K562 (cell line): ENCODE data around the gene FHIT.

ENCODE experiments used
- MAFG ChIP-seq: fragments of 450-650 bp; conservative IDR thresholded peaks from 2 replicates; pipeline ENCODE4 v1.6.1; 2016; ENCODE audit warnings: missing genetic modification characterization, missing compliant biosample characterization
- SAFB2 ChIP-seq: fragments of 200-400 bp; formaldehyde crosslinking; IDR thresholded peaks from 2 replicates; pipeline ENCODE4 v1.6.1; 2018; ENCODE audit warnings: borderline replicate concordance, low read length, low read depth, moderate library complexity; ENCODE audit not compliant: severe bottlenecking
- TOE1 ChIP-seq, 2 experiments: fragments of 450-650 bp in 1 of 2; sonication (generic) in 1 of 2; formaldehyde crosslinking in 1 of 2; IDR thresholded peaks; 2 replicates each; pipeline versions ENCODE4 v1.7.1 to v1.8.0; 2016 to 2022; ENCODE audit warnings: borderline replicate concordance in 2 of 2, mild to moderate bottlenecking in 2 of 2, antibody characterized with exemption in 1 of 2, inconsistent platforms in 1 of 2, low read depth in 1 of 2, missing genetic modification reagents in 1 of 2, moderate library complexity in 1 of 2
- ZNF146 ChIP-seq: IDR thresholded peaks from one replicate; pipeline ENCODE4 v1.6.1; 2018; ENCODE audit warnings: missing compliant biosample characterization; ENCODE audit not compliant: unreplicated experiment
- ZNF197 ChIP-seq: fragments of 200-800 bp; sonication (Bioruptor generic); IDR thresholded peaks from 2 replicates; pipeline ENCODE4 v1.6.1; 2016; ENCODE audit warnings: low read depth, missing genetic modification characterization, missing compliant biosample characterization
- ZNF24 ChIP-seq: fragments of 450-650 bp; IDR thresholded peaks from 2 replicates; pipeline ENCODE4 v1.6.1; 2016
- TF ChIP-seq, protein P1 (sequence below): fragments of 250-450 bp; sonication (Bioruptor Pico); IDR thresholded peaks from 2 replicates; pipeline ENCODE4 v1.8.0; 2022; ENCODE audit warnings: moderate library complexity, mild to moderate bottlenecking, inconsistent platforms
- TF ChIP-seq, protein P2 (sequence below): fragments of 450-650 bp; formaldehyde crosslinking; IDR thresholded peaks from 2 replicates; pipeline ENCODE4 v1.4.0; 2020; ENCODE audit warnings: mild to moderate bottlenecking, moderate library complexity
- TF ChIP-seq, protein P3 (sequence below), 3 experiments: IDR thresholded peaks in 2 of 3; conservative IDR thresholded peaks in 1 of 3; 2 replicates each; pipeline ENCODE4 v1.5.1; 2011 to 2012; ENCODE audit warnings: low read length in 3 of 3, mild to moderate bottlenecking in 3 of 3, control low read depth in 2 of 3, improper control_type of control experiment in 1 of 3, inconsistent platforms in 1 of 3, low read depth in 1 of 3, mixed read lengths in 1 of 3, moderate library complexity in 1 of 3; ENCODE audit not compliant: insufficient read depth in 2 of 3
- TF ChIP-seq, protein P4 (sequence below), 2 experiments: fragments of 450-650 bp; formaldehyde crosslinking in 1 of 2; IDR thresholded peaks; 2 replicates each; pipeline versions ENCODE4 v1.4.0 to v1.6.1; 2014 to 2020; ENCODE audit warnings: mild to moderate bottlenecking in 2 of 2, borderline replicate concordance in 1 of 2, low read depth in 1 of 2

DNA sequence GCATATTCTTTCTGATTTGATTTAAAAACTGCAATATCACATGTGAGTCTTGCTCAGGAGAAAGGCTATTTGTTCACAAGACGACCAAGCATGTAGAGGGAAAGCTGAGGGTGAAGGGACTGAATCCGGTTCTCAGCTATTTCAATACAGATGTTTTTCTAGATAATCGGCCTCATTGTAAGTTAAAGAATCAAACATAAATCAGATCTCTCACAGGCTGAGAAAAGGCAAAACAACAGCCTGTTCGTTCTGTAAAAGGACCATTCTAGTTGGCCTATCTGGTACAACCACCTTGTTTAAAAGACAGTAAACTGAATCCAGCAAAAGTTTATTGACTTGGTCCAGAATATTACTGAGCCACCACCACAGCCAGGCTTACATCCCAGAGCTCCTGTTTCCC, 1155.7 kb downstream of the FHIT start:
- TF ChIP-seq ZNF24 (no peak), SAFB2 (no peak), ZNF197 (CRISPR knock-in tag) (no peak), ZNF146 (no peak), TOE1 (IDR thresholded peaks at IDR 0.05; ENCODE audit: borderline replicate concordance) (no peak), TOE1 (CRISPR knock-in tag; IDR thresholded peaks at IDR 0.05; ENCODE audit: borderline replicate concordance, low read depth) (no peak), MAFG (tag) (no peak)
- TF ChIP-seq, protein P1, sequence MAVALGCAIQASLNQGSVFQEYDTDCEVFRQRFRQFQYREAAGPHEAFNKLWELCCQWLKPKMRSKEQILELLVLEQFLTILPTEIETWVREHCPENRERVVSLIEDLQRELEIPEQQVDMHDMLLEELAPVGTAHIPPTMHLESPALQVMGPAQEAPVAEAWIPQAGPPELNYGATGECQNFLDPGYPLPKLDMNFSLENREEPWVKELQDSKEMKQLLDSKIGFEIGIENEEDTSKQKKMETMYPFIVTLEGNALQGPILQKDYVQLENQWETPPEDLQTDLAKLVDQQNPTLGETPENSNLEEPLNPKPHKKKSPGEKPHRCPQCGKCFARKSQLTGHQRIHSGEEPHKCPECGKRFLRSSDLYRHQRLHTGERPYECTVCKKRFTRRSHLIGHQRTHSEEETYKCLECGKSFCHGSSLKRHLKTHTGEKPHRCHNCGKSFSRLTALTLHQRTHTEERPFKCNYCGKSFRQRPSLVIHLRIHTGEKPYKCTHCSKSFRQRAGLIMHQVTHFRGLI (CRISPR knock-in tag): no peak
- TF ChIP-seq, protein P2, sequence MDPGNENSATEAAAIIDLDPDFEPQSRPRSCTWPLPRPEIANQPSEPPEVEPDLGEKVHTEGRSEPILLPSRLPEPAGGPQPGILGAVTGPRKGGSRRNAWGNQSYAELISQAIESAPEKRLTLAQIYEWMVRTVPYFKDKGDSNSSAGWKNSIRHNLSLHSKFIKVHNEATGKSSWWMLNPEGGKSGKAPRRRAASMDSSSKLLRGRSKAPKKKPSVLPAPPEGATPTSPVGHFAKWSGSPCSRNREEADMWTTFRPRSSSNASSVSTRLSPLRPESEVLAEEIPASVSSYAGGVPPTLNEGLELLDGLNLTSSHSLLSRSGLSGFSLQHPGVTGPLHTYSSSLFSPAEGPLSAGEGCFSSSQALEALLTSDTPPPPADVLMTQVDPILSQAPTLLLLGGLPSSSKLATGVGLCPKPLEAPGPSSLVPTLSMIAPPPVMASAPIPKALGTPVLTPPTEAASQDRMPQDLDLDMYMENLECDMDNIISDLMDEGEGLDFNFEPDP (CRISPR knock-in tag): no peak
- TF ChIP-seq, protein P3, sequence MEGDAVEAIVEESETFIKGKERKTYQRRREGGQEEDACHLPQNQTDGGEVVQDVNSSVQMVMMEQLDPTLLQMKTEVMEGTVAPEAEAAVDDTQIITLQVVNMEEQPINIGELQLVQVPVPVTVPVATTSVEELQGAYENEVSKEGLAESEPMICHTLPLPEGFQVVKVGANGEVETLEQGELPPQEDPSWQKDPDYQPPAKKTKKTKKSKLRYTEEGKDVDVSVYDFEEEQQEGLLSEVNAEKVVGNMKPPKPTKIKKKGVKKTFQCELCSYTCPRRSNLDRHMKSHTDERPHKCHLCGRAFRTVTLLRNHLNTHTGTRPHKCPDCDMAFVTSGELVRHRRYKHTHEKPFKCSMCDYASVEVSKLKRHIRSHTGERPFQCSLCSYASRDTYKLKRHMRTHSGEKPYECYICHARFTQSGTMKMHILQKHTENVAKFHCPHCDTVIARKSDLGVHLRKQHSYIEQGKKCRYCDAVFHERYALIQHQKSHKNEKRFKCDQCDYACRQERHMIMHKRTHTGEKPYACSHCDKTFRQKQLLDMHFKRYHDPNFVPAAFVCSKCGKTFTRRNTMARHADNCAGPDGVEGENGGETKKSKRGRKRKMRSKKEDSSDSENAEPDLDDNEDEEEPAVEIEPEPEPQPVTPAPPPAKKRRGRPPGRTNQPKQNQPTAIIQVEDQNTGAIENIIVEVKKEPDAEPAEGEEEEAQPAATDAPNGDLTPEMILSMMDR (IDR thresholded peaks at IDR 0.05 in 2 of 3, conservative IDR thresholded peaks at IDR 0.05 in 1 of 3; ENCODE audit: insufficient read depth in 2 of 3, low read depth in 1 of 3, low read length in 3 of 3): no peak
- TF ChIP-seq, protein P4, sequence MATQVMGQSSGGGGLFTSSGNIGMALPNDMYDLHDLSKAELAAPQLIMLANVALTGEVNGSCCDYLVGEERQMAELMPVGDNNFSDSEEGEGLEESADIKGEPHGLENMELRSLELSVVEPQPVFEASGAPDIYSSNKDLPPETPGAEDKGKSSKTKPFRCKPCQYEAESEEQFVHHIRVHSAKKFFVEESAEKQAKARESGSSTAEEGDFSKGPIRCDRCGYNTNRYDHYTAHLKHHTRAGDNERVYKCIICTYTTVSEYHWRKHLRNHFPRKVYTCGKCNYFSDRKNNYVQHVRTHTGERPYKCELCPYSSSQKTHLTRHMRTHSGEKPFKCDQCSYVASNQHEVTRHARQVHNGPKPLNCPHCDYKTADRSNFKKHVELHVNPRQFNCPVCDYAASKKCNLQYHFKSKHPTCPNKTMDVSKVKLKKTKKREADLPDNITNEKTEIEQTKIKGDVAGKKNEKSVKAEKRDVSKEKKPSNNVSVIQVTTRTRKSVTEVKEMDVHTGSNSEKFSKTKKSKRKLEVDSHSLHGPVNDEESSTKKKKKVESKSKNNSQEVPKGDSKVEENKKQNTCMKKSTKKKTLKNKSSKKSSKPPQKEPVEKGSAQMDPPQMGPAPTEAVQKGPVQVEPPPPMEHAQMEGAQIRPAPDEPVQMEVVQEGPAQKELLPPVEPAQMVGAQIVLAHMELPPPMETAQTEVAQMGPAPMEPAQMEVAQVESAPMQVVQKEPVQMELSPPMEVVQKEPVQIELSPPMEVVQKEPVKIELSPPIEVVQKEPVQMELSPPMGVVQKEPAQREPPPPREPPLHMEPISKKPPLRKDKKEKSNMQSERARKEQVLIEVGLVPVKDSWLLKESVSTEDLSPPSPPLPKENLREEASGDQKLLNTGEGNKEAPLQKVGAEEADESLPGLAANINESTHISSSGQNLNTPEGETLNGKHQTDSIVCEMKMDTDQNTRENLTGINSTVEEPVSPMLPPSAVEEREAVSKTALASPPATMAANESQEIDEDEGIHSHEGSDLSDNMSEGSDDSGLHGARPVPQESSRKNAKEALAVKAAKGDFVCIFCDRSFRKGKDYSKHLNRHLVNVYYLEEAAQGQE (IDR thresholded peaks at IDR 0.05; ENCODE audit: borderline replicate concordance): no peak
- TF ChIP-seq, protein P4 (CRISPR knock-in tag; IDR thresholded peaks at IDR 0.05; ENCODE audit: low read depth): no peak
